Activated naive CD8-positive, alpha-beta T cell (primary cell): Measurements from ENCODE around the gene ZNF629.
A peak's percentile ranks its signal among the peaks of the same experiment; 100 is the strongest.
"Not testable (repeated sequence)": the region's sequence is repeated elsewhere in the genome, so short reads cannot be mapped to it uniquely, and the experiment has no call there.

Experiments
- H3K27ac Mint-ChIP-seq: one replicate; pipeline ENCODE4 v1.8.0; 2021; ENCODE audit warnings: mixed read lengths
- H3K27me3 Mint-ChIP-seq: one replicate; pipeline ENCODE4 v1.8.0; 2021; ENCODE audit warnings: mixed read lengths
- H3K36me3 Mint-ChIP-seq: one replicate; pipeline ENCODE4 v1.8.0; 2021; ENCODE audit warnings: mixed read lengths
- H3K4me1 Mint-ChIP-seq: one replicate; pipeline ENCODE4 v1.8.0; 2021; ENCODE audit warnings: low read depth, mixed read lengths
- H3K4me3 Mint-ChIP-seq: one replicate; pipeline ENCODE4 v1.8.0; 2021; ENCODE audit warnings: mild to moderate bottlenecking, mixed read lengths
- H3K9me3 Mint-ChIP-seq: one replicate; pipeline ENCODE4 v1.8.0; 2021; ENCODE audit warnings: low read depth, mixed read lengths

Gene ZNF629

DNA sequence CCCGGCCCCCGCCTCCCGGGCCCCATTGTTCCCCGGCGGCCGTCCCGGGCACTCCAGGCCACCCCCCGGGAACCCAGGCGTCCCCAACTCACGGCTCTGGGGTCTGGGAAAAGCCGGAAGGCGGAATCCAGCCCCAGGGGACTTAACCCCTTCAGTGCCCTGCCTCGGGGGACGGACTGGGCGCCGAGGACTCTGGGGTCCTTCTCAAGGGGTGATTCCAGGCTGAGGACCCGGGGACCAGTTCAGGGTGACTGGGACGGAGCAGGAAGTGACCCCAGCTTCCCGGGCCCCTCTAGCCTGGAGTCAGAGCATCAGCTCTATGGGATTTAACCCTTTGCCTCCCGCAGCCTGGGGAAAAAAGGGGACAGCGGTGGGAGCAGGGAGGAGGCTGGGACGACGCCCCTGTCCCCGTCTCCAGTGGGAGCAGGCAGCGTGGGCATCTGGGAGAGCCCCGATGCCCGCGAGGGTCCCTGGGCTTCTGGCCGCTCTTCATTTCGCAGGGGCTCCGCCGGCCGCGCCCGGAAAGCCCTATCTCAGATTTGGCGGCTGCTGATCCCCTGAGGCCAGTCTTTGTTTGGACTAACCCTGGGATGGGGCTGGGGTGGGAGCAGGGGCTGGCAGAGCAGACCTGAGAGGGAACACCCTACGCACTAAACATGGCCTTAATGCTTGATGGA lies at the start of gene ZNF629:
Gene ZNF629 (minus strand): TSS at position 270 of the 677 bp plus-strand sequence. CDS start 2,723 bp downstream, outside the sequence.
- Mint-ChIP-seq H3K36me3 (peaks cover 3% of the 10 kb centered on the region), H3K27ac (peak within 1 kb of the TSS; percentile 34), H3K27me3 (no peaks in the 10 kb centered on the region), H3K4me1 (peaks cover 13% of the 10 kb centered on the region), H3K4me3 (peak within 1 kb of the TSS; percentile 88), H3K9me3 (no peaks in the 10 kb centered on the region)

DNA sequence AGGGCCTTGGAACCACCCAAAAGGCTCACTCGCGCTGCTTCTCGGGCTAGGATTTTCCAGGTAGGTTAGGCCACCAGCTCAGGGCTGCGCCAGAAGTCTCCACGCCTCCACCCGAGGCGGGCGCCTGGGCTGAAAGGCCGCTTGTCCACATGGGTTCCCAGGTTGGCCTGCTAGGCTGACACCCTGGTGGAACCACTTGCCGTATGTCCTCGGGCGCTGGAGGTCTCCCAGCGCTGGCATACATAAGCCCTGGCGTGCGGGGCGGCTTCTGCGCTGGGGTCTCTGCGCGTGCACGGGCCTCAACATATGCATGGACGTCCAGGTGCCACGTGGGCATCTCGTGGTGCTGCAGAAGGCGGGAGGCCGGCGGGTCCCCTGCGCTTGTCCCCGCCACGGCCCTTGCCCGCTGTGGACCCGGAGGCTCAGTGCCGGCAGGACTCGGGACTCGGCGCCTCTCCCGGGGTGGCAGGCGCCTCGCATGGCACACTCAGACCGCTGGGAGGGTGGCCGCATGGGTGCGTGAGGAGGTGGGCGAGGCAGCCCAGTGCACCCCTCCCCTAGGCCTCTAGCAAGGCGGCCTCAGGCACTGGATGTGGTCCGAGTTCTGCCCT lies 47.2 kb upstream of the ZNF629 start:
- Mint-ChIP-seq H3K4me1 (no peaks in the 10 kb centered on the region), H3K4me3 (no peak overlapping the region), H3K27me3 (no peaks in the 10 kb centered on the region), H3K27ac (no peak overlapping the region), H3K9me3 (no peaks in the 10 kb centered on the region), H3K36me3 (peaks cover 2% of the 10 kb centered on the region)

DNA sequence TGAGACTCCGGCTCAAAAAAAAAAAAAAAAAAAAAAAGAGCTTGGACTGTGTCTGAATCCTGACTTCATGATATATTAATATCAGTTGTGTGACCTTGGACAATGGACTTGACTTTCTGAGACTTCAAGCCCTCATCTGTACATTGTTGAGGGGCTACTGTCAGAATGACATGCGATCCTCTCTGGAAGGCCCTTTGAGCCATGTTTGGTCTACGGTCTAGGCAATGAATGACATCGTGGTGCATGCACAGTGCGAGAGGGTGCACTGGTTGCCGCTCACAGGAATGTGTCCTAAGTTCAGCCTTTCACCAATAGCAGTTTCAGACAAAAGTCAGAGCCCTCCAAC lies 43.0 kb upstream of the ZNF629 start:
- no peaks in the 10 kb centered on the region for H3K27me3 Mint-ChIP-seq
- peaks cover 2% of the 10 kb centered on the region for H3K36me3 Mint-ChIP-seq
- no peak overlapping the region for H3K27ac Mint-ChIP-seq
- H3K9me3 Mint-ChIP-seq = no peaks in the 10 kb centered on the region
- no peaks in the 10 kb centered on the region for H3K4me1 Mint-ChIP-seq
- no peak overlapping the region for H3K4me3 Mint-ChIP-seq

DNA sequence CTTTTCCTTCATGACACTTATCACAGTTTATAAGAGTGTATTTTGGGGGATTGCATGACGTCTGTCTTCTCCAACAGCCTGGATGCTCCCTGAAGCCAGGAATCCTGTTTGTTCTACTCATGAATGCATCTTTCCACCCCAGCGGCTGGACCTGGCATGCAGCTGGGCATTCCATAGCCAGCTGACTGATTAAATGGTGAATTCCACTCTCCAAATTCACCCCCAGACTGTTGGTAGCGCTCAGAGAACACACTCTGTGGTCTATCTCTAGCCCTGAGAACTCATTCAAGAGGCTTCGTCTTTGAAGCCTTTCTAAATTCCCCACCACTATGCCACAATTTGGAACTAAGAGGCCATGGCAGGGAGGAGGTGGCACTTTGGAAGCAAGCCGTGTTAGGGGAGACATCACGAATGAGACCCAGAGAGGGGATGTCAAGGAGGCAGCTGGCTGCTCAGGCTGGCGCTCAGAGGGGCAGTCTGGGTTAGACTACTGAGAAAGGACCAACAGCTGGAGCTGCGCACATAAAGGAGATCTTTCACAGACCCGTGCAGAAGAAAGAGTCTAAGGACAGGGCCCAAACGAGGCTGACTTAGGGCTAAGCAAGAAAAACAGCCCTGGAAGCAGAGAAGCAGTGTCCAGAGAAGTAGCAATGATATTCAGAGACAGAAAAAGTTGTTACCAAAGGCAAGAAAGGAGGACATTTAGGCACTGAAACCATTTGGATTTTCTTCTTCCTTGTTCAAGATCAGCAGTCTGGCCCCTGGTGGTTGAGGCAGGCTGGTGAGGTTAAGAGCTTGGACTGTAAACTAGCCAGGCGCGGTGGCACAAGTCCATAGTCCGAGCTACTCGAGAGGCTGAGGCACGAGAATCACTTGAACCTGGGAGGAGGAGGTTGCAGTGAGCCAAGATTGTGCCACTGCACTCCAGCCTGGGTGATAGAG lies 42.4 kb upstream of the ZNF629 start:
- H3K27me3 Mint-ChIP-seq = no peaks in the 10 kb centered on the region
- H3K27ac Mint-ChIP-seq = no peak overlapping the region

DNA sequence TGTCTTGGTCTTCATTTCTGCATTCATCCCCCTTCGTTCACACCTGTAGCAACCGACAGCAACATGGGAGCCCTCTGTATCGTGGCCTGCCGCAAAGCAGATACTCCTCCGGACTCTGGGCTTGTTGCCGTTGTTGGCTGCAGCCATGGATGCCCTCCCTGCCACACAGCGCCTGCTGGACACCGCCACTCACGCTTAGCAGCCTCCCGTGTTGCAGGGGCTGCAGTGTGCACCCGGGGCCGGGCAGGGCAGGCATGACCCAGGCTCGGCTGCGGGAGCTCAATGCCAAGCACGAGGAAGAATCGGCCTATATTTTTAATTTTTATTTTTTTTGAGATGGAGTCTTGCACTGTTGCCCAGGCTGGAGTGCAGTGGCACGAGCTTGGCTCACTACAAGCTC lies 34.9 kb upstream of the ZNF629 start:
- no peaks in the 10 kb centered on the region for H3K4me1 Mint-ChIP-seq
- no peak overlapping the region for H3K4me3 Mint-ChIP-seq
- no peaks in the 10 kb centered on the region for H3K9me3 Mint-ChIP-seq
- H3K27ac Mint-ChIP-seq = no peak overlapping the region
- no peaks in the 10 kb centered on the region for H3K27me3 Mint-ChIP-seq
- no peaks in the 10 kb centered on the region for H3K36me3 Mint-ChIP-seq

More for the DNA sequence above, 42.4 kb upstream of the ZNF629 start:
- Mint-ChIP-seq H3K4me1 (no peaks in the 10 kb centered on the region), H3K36me3 (peaks cover 2% of the 10 kb centered on the region), H3K9me3 (no peaks in the 10 kb centered on the region), H3K4me3 (no peak overlapping the region)

DNA sequence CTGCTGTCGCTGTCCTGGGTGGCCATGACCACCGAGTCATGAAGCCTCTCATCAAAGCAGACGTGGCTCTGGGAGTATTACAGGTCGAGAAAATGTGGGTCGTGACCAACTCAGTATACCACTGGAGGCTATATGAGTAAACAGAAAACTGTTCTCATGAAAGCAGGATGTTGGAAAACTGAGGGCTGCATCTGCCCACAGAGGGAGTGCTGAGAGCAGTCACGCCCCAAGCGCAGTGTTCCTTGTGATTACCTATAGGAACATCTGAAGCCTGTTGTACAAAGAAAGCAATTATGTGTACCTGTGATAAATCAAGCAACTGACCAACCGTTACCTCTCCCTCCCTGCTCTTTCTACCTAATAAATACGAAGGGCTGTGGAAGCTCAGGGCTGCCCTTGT lies 34.4 kb upstream of the ZNF629 start:
- not testable (repeated sequence) for H3K4me1 Mint-ChIP-seq, H3K4me3 Mint-ChIP-seq, H3K36me3 Mint-ChIP-seq, H3K27me3 Mint-ChIP-seq, H3K9me3 Mint-ChIP-seq, H3K27ac Mint-ChIP-seq

DNA sequence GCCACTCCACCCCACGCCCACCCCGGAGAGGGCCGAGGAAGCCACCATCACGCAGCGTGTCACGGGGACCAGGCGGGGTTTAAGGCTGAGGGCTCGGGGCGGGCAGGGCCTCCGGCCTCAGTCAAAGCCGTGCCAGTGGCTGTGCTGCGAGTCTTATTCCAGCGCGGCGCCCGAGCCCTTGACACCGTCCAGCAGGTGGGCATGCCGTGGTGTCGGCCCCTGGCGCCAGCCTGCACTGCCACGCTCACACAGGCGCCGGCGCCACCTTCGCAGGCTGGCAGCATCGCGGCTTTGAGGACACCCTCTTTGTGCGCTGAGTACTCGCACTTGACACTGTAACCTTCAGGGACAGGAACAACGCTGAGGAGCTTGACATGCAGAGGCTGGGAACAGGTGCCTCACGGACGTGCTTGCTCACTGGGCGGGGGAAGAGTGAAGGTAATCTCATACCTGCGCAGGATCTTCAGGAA lies 34.0 kb upstream of the ZNF629 start:
- Mint-ChIP-seq H3K27me3 (no peaks in the 10 kb centered on the region), H3K27ac (no peak overlapping the region), H3K9me3 (no peaks in the 10 kb centered on the region), H3K4me3 (no peak overlapping the region), H3K4me1 (no peaks in the 10 kb centered on the region), H3K36me3 (no peaks in the 10 kb centered on the region)

DNA sequence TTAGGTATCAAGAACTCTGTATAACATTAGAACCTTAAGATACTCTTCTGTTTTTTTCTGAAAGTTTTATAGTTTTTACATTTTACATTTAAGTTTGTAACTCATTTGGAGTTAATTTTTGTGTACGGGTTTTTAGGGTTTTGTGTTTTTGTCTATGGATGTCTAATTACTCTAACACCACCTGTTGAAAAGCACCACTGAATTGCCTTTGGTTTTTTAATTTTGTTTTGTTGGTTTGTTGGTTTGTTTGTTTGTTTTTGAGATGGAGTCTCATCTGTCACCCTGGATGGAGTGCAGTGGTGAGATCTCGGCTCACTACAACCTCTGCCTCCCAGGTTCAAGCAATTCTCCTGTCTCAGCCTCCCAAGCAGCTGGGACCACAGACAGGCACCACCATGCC lies 29.8 kb upstream of the ZNF629 start:
- H3K4me3 Mint-ChIP-seq = no peak overlapping the region
- no peak overlapping the region for H3K27ac Mint-ChIP-seq
- H3K36me3 Mint-ChIP-seq = no peaks in the 10 kb centered on the region
- H3K27me3 Mint-ChIP-seq = no peaks in the 10 kb centered on the region
- H3K9me3 Mint-ChIP-seq = no peaks in the 10 kb centered on the region
- peaks cover 9% of the 10 kb centered on the region for H3K4me1 Mint-ChIP-seq

DNA sequence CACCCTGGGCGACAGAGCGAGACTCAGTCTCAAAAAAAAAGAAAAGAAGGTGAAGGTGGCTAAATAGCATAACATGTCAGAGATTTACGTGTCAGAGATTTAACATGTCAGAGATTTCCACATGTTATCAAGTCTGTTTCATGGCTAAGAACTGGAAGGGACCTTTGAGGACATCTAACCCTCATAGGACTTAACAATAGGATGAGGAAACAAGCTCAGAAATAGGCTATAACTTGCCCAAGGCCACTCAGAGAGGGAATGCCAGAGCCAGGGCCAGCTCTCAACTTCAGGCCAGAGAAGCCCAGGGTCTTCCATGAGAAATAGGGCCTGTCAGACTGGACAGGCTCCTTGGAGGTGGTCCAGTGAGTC lies 26.8 kb upstream of the ZNF629 start:
- Mint-ChIP-seq H3K4me3 (peak overlapping the region; percentile 80), H3K36me3 (no peaks in the 10 kb centered on the region), H3K27ac (peak overlapping the region; percentile 88), H3K4me1 (peaks cover 9% of the 10 kb centered on the region), H3K27me3 (no peaks in the 10 kb centered on the region), H3K9me3 (no peaks in the 10 kb centered on the region)

DNA sequence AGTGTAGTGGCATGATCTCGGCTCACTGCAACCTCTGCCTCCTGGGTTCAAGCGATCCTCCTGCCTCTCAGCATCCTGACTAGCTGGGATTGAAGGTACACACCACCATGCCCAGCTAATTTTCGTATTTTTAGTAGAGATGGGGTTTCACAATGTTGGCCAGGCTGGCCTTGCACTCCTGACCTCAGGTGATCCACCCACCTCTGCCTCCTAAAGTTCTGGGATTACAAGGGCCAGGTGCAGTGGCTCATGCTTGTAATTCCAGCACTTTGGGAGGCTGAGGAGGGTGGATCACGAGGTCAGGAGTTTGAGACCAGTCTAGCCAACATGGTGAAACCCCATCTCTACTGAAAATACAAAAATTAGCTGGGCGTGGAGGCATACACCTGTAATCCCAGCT lies 22.7 kb upstream of the ZNF629 start:
- H3K27ac Mint-ChIP-seq, H3K36me3 Mint-ChIP-seq, H3K9me3 Mint-ChIP-seq, H3K27me3 Mint-ChIP-seq, H3K4me3 Mint-ChIP-seq: not testable (repeated sequence)
- peaks cover 26% of the 10 kb centered on the region for H3K4me1 Mint-ChIP-seq

DNA sequence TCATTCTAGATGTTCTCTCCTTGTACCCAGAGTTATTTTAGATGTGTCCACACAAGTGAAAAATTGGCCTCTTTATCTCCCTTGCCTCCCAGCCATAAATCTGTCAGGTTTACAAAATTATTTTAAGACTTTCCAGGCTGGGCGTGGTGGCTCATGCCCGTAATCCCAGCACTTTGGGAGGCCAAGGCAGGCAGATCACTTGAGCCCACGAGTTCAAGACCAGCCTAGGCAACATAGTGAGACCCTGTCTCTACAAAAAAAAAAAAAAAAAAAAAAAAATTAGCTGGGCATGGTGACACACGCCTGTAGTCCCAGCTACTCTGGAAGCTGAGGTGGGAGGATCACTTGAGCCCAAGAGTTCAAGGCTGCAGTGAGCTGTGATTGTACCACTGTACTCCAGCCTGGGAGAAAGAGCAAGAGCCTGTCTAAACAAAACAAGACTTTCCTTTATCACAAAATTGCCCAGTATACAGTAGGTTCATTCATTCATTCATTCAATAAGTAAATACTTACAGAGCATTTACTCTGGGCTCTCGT lies 22.0 kb upstream of the ZNF629 start:
- H3K27ac Mint-ChIP-seq, H3K36me3 Mint-ChIP-seq, H3K9me3 Mint-ChIP-seq, H3K27me3 Mint-ChIP-seq, H3K4me3 Mint-ChIP-seq: not testable (repeated sequence)
- H3K4me1 Mint-ChIP-seq = peaks cover 21% of the 10 kb centered on the region

DNA sequence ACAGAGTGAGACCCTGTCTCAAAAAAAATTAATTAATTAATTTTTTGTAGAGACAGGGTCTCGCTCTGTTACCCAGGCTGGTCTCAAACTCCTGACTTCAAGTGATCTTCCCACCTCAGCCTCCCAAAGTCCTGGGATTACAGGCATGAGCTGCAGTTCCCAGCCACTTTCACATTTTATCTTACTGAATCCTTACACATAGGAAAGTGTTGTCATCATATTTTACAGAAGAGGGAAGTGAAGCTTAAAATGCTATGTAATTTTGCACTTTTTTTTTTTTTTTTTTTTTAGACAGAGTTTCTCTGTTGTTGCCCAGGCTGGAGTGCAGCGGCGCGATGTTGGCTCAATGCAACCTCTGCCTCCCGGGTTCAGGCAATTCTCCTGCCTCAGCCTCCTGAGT lies 21.1 kb upstream of the ZNF629 start:
- Mint-ChIP-seq H3K36me3 (no peaks in the 10 kb centered on the region), H3K4me1 (peaks cover 20% of the 10 kb centered on the region), H3K9me3 (no peaks in the 10 kb centered on the region), H3K27me3 (no peaks in the 10 kb centered on the region), H3K4me3 (no peak overlapping the region), H3K27ac (no peak overlapping the region)

DNA sequence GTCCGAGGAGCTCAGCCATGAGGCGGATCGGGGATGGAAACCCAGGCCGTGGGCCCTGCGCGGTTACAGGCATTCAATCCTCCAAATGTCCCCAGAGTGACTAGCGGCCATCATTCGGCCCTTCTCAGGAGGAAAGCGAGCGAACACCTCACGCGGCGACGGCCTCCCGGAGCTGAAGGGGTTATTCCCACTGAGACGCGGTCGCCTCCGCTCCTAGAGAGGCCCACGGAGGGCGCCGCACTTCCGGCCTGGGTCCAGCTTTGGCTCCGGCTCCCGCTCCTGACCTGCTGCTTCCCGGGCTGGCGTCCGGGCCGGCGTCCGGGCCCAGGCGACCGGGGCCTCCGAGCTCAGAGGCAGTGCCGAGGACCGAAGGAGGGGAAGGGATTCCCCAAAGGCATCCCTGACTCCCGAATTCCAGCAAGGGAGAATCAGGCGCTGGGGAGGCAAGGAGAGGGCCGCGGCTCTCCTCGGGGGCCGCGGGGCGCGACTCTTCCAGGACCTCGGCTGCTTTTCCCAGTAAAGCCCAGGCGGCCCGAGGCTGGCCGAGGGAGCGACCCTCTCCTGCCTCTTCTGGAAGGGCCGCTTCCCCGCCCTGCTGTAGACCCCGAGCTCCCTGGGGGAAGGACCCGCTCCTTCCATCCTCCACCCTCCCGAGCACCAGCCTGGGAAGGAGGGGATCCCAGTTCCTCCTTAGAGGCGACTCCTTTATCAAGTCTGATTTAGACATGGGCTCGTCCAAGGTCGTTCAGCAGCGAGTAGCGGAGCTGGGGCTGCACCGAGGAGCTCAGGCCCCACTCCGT lies 18.6 kb upstream of the ZNF629 start:
- Mint-ChIP-seq H3K27me3 (no peaks in the 10 kb centered on the region), H3K4me3 (peak overlapping the region; percentile 93), H3K9me3 (no peaks in the 10 kb centered on the region), H3K27ac (peak overlapping the region; percentile 84), H3K36me3 (no peaks in the 10 kb centered on the region), H3K4me1 (peaks cover 23% of the 10 kb centered on the region)

DNA sequence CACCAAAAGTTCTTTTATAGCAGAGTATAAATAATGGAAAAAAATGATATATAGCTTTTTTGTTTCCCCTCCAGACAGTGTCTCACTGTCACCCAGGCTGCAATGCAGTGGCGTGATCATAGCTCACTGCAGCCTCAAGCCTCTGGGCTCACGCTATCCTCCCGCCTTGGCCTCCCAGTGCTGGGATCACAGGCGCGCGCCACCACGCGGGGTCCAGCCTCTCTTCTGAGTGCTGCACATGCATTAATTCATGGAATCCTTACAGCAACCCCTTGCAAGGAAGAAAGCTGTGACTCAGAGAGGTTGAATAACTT lies 18.0 kb upstream of the ZNF629 start:
- Mint-ChIP-seq H3K4me1 (peaks cover 23% of the 10 kb centered on the region), H3K9me3 (no peaks in the 10 kb centered on the region), H3K36me3 (peaks cover 1% of the 10 kb centered on the region), H3K27me3 (no peaks in the 10 kb centered on the region), H3K4me3 (peak overlapping the region; percentile 93), H3K27ac (peak overlapping the region; percentile 84)
